ENCODE measurements around the gene GARNL3. TPM values are rescaled to one million over a fixed set of nuclear protein-coding genes. Genes with fewer than 3 reads are reported as not detected.

The GARNL3 gene
- total RNA-seq, 1 donor from 2014 or later: 3.3 TPM

GRCh38 chr9:127346584-127346983 is 82.0 kb downstream of the GARNL3 start:
- Mint-ChIP-seq H3K4me1 (ENCODE audit: unreplicated experiment) (no peaks in the 10 kb centered on the region), H3K4me3 (ENCODE audit: unreplicated experiment) (no peak overlapping the region), H3K9me3 (ENCODE audit: unreplicated experiment) (no peaks in the 10 kb centered on the region), H3K27me3 (ENCODE audit: unreplicated experiment) (peaks cover 1% of the 10 kb centered on the region), H3K27ac (ENCODE audit: unreplicated experiment) (no peak overlapping the region), H3K36me3 (ENCODE audit: low read depth, unreplicated experiment) (no peaks in the 10 kb centered on the region)
- peak; percentile 19 for DNase-seq (ENCODE audit: low spot score)
- TF ChIP-seq, protein P1, sequence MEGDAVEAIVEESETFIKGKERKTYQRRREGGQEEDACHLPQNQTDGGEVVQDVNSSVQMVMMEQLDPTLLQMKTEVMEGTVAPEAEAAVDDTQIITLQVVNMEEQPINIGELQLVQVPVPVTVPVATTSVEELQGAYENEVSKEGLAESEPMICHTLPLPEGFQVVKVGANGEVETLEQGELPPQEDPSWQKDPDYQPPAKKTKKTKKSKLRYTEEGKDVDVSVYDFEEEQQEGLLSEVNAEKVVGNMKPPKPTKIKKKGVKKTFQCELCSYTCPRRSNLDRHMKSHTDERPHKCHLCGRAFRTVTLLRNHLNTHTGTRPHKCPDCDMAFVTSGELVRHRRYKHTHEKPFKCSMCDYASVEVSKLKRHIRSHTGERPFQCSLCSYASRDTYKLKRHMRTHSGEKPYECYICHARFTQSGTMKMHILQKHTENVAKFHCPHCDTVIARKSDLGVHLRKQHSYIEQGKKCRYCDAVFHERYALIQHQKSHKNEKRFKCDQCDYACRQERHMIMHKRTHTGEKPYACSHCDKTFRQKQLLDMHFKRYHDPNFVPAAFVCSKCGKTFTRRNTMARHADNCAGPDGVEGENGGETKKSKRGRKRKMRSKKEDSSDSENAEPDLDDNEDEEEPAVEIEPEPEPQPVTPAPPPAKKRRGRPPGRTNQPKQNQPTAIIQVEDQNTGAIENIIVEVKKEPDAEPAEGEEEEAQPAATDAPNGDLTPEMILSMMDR (IDR thresholded peaks at IDR 0.05; ENCODE audit: unreplicated experiment): no peak

DNA sequence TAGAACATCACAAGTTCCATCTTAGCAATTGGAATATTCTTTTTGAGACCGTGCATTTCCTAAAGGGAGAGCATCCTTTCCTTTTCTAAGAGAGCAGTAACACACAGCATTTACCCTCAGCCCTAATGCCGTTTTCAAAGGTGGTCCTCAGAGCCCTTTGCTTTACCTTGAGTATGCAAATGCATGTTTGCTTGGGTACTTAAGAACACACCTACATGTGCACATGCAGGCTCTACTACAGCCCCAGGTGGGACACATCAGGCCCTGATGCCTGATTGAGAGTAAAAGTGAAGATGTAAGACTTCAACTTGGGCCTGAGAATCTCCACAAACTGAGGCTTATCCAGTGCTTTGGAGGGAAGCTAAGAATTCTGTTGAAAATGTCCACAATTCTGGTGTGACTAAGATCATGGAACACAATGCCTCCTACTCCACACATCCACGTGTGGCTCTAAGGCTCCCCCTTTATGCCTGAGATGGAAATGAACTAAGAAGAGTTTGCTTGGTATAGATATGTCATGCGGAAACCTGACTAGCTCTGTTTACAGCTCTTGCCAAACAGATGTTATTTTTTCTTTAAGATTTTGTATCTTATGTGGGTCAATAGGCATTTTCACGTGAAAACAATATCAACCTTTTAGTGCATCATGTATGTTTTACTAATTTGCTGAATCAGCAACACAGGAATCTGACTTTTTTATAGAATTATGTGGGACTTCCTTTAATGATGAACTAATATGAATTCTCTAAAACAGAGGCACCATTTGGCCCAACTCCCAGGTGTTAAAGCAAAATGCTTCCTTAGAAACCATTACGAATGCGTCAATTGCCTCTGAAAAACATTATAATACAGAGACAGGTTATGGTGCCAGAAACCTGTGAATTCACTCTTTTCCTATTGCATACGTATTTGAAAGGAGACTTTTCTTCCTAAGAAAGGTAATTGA is 83.5 kb downstream of the GARNL3 start:
- Mint-ChIP-seq H3K27ac (ENCODE audit: unreplicated experiment) (no peak overlapping the region), H3K4me3 (ENCODE audit: unreplicated experiment) (no peak overlapping the region), H3K4me1 (ENCODE audit: unreplicated experiment) (no peaks in the 10 kb centered on the region), H3K36me3 (ENCODE audit: low read depth, unreplicated experiment) (no peaks in the 10 kb centered on the region), H3K27me3 (ENCODE audit: unreplicated experiment) (peaks cover 1% of the 10 kb centered on the region), H3K9me3 (ENCODE audit: unreplicated experiment) (no peaks in the 10 kb centered on the region)
- DNase-seq (ENCODE audit: low spot score): peak; percentile 16
- TF ChIP-seq, protein P1 (IDR thresholded peaks at IDR 0.05; ENCODE audit: unreplicated experiment): no peak

DNA sequence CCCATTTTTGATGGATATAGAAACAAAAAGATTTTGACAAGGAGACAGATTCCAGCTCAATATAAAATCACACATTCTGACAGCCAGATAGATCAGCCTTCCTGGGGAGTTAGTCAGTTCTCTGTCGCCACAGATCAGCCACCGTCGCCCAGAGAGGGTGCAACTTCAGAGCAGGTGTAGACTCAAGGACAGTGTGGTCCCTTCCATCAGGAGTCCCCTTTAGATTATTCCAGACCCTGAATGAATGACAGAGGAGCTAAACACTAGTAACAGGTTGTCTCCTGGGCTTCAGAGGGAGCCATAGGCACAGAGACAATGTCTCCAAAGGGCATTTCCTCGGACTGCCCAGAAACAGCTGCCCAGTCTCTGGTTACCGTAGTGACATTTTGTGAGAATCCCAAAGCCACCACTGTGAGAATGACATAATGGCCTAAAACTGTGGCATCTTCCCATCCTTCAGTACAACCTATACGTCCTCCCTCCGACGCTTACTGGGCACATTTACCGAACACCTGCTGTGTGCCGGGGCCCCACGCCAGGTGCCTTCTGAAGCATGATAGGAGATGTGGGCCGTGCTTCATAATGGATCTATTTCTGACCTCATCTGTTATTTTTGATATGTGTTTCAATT is 85.0 kb downstream of the GARNL3 start:
- Mint-ChIP-seq H3K27ac (ENCODE audit: unreplicated experiment) (no peak overlapping the region), H3K27me3 (ENCODE audit: unreplicated experiment) (peaks cover 1% of the 10 kb centered on the region), H3K4me1 (ENCODE audit: unreplicated experiment) (peaks cover 12% of the 10 kb centered on the region), H3K36me3 (ENCODE audit: low read depth, unreplicated experiment) (no peaks in the 10 kb centered on the region), H3K4me3 (ENCODE audit: unreplicated experiment) (no peak overlapping the region), H3K9me3 (ENCODE audit: unreplicated experiment) (no peaks in the 10 kb centered on the region)
- TF ChIP-seq, protein P1 (IDR thresholded peaks at IDR 0.05; ENCODE audit: unreplicated experiment): no peak
- DNase-seq (ENCODE audit: low spot score): no peak

- no peak for DNase-seq (ENCODE audit: low spot score)
- no peaks in the 10 kb centered on the region for H3K9me3 Mint-ChIP-seq (ENCODE audit: unreplicated experiment)
- H3K27ac Mint-ChIP-seq (ENCODE audit: unreplicated experiment): no peak overlapping the region
- H3K4me1 Mint-ChIP-seq (ENCODE audit: unreplicated experiment): peaks cover 21% of the 10 kb centered on the region
- TF ChIP-seq, protein P1 (IDR thresholded peaks at IDR 0.05; ENCODE audit: unreplicated experiment): no peak
- peaks cover 1% of the 10 kb centered on the region for H3K27me3 Mint-ChIP-seq (ENCODE audit: unreplicated experiment)
- no peak overlapping the region for H3K4me3 Mint-ChIP-seq (ENCODE audit: unreplicated experiment)
- H3K36me3 Mint-ChIP-seq (ENCODE audit: low read depth, unreplicated experiment): no peaks in the 10 kb centered on the region
These were observed 86.9 kb downstream of the GARNL3 start for GRCh38 chr9:127351182-127352166.
